Measurements from ENCODE around the gene NUDT4.
"Not testable (repeated sequence)": the region's sequence is repeated elsewhere in the genome, so short reads cannot be mapped to it uniquely, and the experiment has no call there.

NUDT4 gene

DNA sequence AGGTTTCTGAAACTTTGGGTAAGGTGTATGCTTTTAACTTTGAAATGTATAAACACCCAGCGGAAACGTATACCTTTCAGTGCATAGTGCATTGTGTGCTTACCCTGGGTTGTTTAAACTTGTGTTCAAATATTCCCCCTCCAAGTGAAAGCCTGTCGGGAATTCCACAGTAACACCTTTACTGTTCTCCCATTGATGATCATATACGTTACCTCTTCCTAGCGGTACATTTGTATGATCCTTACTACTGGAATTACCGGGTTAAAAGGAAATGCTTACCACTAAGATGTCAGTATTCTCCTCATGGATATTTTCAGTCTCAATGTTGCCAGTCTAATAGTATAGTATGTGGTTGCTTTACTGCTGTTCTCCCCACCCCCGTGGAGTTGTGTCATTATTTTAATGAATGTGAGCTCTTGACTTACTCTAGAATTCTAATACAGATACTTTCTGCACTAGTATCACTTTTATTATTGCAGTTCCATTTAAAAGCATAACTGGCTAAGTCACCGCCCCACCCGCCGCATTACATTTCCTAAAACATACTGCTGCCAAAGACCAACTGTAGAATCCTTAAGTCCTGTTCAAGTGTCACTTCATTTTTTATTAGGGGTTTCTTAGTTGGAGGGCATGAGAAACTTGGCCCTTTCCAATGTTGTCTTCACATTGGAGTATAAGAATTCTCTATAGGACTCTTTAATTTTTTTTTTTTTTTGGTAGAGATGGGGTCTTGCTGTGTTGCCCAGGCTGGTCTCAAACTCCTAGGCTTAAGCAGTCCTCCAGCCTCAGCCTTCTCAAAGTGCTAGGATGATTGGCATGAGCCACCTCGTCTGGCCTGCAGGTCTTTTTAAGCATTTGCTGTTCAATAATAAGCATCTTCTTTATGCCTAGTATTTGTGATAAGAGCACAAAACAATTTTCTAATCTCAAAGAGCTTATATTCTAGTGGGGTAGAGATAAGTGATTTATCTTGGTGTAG, 24.9 kb downstream of the NUDT4 start:
- DNase-seq: no peak

DNA sequence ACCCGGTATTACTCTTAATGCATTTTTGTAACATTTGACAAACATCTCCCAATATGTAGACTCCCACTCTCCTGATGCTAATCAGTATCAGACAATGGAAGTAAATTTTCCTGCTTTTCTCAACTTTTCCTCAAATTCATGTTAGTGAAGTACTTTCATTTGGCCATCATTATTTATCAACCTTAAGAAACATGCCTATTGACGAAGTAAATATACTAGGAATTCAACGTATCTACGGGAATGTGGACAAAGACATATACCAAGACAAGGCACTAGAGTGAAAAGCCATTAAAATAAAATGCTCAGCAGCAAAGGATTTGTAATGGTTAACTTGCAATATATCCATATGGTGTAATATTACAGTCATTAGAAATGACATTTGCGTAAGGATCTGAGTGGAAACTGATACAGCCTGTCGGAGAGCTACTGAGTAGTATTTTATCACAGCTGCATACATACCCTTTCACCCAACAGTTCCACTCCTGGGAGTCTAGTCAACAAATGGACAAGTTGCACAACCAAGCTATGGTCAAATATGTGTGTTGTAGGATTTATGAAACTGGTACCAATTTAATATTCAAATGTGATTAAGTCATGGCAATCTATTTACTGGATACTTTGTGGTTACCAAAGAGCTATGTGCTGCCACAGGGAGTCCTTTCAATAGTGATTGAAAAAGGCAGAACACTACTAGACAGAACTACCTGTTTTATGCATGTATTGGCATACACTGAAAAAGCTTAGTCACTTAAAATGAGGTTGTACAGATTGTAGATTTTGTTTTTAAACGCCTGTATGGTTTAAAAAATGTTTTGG, 26.5 kb downstream of the NUDT4 start:
- DNase-seq: no peak

DNA sequence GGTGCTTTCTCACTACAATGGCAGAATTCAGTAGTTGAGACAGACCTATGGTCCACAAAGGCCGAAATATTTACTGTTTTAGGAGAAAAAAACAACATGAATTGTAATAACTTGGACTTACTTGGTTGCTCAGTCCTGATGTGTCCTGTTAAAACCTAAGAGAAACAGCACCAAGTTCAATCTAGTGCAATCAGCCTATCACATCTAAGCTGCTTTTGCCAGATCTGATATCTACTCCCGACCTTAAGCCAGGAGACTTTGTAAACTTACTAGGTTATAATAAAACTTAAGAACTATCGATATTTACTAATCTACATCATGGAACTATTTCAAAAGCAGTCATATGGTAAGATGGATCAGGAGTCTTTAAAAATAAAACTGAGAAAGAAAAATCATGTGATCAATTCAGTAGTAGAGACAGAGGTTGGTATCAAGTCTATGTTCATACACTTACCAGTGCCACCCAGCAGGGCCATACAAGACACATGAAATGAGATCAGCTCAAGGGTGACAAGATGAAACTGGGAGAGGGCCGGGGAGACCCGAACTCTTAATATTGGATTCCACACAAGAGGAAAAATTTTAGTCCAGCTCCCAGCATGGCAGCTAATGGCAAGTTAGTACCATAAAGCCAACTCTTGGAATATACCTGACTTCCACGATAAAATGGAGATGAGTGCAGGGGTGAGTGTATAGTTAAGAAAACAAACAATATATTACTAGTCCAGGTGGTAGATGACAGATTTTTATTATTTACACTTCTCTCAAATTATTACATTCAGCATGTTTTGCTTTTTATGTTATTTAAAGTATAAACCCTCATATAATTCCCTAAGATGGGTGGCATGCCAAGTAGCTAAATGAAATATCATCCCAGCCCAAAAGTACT, 27.5 kb downstream of the NUDT4 start:
- DNase-seq: no peak

DNA sequence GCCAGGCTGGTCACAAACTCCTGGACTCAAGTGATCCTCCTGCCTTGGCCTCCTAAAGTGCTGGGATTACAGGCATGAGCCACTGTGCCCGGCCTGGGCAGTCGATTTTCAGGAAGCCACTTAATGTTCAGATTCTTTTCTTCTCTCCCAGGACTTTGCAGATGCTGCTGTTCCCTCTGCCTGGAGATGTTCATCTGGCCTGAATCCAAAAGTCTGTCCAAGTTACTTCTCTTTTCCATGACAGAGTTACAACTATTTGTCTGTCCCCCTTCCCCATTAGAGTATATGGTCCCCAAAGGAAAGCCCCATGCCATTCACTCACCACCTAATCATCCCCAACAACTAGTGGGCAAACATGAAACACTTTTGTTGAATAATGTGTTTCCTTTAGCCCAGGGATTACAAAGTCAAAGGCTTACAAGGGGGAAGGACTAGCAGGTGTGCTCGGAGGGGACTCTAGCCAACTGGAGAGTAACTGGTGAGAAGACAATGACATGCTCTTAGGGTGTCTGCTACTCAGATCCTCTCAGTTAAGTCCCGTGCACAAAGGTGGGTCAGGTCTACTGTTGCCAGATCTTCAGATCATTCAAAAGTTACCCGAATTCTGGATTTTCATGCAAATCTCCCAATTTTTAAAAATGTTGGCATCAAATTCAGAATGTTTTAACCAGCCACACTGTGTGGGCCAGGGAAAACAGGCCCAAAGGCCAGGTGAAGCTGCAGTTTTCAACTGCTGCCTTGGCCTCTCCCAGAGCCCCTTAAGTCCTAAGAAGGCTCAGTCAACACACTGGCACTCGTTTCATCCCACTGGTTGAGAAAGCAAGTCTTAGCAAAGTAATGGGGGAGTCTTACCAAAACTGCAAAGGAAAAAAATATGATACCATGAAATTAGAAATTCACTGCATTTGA, 29.6 kb downstream of the NUDT4 start:
- no peak for DNase-seq

DNA sequence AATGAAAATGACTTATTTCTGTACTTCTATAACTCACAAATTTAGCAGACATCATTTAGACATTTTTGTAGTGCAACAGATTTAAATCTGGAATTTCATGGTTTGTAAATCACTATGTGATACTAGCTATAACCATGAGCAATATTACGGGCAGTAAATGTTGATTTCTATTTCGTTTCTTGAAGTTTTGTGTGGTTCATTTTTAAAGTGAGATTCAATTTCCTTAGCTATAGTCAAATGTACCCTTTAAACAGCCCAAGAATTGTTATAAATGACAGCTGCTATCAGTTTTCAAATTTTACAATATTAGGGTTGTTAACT, 30.2 kb downstream of the NUDT4 start:
- DNase-seq: no peak

DNA sequence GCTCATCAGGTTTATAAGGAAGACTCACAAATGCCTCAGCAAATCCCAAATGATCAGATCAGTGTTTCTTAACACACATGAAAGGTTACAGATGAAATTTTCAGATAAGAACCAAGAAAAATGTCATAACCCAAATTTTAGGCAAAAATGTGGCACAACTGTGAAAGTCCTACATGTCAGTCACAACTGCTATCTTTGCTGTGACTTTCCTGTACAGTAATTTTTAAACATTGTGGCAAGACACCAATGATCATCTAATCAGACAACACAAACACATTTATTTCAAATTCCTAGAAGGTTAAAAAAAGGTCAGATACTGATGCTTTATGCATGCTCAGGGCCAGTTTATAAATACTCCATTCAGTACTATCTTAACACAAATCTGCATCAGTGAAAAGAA, 31.1 kb downstream of the NUDT4 start:
- no peak for DNase-seq

DNA sequence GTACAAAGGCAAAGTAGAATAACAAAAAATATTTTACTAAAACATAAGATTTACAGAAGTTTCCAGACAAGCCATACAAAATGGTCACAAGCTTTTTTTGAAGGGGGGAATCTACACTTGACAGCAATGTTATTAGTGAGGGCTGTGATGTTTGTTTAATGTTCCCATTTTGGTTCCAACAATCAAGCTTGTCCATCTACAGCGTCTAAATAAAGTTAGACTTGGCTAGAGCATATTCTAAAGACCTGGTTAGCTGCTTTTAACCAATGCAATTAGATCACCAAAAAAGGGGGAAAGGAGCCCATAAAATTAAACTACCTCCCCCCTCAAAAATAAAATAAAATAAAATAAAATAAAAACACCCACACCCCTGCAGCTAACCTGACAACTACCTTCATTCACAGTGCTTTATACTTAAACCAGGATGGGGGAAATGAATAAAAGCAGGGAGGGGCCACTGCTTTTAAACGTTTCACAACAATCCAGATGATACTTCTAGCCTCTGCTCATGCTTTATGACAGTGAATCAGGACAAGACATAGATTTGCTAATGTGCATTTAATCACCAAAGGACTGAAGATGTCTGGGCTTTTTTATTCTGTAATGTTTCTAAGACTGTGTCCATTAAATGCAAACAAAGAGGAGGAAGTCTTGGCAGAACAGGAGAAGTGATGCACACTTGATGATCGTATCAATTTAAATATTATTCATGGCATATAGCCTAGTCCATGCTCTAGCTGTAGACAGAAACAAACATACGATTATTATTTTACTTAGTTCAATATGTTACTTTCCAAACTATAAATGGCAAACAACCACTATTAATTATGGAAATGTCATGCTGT, 31.8 kb downstream of the NUDT4 start:
- not testable (repeated sequence) for DNase-seq

DNA sequence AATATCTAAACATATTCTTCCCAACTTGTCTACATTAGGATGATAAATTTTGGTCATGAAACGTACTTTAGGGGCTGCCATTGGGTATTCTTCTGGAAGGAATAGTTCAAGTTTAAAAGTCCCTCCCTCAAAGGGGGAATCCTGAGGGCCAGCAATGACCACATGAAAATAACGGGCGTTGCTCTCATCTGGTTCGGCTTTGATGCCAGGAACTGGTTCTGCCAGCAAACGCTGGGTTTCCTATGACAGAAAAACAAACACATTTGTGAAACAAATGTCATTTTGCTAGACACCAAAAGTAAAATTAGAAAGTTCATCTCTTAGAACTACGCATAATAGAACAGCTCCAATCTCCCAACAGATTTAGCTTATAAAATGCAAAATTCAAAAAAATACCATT, 33.3 kb downstream of the NUDT4 start:
- DNase-seq: not testable (repeated sequence)

DNA sequence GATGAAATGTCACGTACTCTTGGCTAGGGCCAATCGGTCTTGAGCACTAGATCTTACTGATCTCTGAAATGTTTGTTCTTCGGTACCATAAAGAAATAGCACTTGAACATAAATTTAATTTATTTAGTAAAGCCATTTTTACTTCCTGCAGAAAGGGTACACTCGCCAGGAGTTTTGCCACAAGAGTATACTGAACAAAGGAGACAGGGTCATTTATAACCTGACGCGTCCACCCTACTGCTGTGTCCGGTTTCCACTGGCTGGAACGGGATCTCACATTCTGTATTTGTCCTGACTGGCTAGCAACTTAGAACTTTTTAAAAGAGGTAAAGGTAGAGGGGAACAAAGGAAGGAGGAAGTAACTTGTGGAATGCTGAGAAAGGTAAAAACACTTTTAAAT, 34.7 kb downstream of the NUDT4 start:
- not testable (repeated sequence) for DNase-seq

DNA sequence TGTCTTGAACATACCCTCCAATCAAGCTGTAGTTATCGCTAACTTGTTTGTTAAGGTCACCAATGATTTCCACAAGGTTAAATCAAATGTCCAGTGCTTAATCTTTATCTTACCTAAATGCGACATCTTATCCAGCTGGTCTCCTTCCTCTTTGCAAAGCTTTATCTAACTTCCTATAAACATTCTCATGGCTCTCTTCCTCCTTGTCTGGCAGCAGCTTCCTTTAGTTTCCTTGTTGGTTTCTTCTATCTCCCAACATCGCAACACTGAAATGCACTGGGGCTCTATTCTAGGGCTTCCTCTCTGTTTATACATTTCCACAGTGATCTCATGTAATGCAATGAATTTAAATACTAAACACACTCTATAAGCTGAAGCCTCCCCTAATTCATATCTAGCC, 35.3 kb downstream of the NUDT4 start:
- DNase-seq: no peak

DNA sequence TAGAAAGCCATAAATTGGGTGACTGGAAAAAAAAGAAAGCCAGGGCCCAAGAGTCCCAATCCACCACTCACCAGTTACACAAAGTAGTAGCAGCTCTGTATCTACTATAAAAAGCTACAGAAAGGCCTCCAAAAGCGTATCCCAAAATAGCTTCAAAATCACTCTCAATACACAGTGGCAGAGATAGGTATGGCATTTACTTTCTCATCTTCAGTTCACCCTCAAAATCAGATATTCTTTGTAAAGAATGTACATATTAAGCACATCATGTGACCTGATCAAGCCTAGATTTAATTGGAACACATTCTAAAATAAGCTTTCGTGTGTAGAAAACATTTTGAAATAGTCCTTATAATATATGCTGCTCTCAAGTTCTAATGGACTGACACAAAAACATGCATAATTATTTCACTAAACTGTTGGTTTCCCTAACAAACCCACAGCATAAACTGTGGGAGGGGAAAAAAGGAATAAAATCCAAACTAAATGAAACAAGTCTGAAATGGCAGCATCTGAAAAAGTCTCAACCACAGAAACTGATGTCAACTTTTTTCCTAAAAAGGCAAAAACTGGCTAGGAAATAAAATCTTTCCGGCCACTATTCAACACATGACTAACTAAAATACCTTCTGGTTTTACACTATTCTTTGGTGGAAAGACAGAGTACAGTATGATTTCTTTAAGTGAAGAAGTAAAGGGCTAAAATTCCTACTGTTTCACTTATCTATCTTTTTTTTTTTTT, 38.2 kb downstream of the NUDT4 start:
- DNase-seq: no peak

DNA sequence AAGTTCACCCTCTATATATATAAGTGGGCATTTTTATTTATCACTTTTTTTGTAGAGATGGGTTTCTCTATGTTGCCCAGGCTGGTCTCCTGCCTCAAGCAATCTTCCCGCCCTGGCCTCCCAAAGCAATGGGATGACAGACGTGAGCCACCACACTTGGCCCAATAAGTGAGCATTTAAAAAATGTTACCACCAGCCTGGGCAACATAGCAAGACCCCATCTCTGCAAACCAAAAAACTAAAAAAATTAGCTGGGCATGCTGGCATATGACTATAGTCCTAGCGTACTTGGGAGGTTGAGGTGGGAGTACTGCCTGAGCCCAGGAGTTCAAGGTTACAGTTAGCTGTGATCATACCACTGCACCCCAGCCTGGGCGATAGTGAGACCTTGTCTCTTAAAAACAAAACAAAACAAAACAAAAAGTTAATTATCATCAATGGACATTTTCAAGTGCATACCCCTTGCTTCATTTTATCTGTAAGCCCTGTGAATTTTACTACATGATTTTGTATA, 40.3 kb downstream of the NUDT4 start:
- no peak for DNase-seq

DNA sequence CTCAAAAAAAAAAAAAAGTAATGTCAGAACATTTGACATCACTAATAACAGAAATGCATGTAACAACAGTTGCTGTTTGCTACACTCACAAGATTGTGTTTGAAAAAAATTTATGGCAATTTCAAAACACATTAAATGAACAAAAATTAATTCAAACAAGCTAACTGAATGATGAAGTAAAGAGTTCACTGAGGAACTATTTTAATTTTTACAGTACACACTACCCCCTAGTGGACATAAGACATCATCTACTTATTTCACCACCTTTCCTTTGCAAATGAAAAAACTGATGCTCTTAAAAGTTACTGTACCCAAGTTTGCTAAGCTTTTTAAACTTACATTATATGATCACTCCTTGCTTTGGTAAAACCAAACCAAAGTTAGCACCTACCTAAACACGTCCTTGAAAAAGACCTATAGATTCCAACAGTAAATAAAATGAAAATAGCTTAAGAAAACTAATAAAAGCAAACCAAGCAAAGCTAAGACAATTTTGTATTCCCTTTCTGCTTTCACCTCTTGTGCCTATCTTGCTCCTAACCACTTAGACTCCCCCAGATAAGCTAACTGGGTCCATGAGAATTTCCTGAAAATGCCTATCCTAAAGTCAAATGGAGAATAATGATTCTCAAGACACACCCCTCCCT, 41.8 kb downstream of the NUDT4 start:
- DNase-seq: peak; percentile 64

DNA sequence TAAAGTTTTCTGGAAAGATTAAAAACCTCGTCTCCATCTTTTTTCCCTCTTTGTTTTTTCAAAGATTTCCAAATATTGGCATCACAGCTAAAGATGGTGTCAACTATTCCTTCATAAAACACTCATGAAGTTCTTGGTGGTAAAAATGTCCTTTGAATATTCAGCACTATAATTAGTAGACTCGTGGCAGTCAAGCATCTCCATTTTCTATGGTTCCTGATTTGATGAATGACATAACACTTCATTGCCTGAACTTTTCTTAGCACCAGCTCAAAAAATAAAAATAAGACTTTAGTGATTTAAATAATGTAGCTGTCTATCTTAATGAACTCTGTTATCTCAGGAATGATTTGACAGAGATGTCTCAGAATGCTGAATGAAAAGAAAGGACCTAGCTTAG, 44.3 kb downstream of the NUDT4 start:
- DNase-seq: no peak

DNA sequence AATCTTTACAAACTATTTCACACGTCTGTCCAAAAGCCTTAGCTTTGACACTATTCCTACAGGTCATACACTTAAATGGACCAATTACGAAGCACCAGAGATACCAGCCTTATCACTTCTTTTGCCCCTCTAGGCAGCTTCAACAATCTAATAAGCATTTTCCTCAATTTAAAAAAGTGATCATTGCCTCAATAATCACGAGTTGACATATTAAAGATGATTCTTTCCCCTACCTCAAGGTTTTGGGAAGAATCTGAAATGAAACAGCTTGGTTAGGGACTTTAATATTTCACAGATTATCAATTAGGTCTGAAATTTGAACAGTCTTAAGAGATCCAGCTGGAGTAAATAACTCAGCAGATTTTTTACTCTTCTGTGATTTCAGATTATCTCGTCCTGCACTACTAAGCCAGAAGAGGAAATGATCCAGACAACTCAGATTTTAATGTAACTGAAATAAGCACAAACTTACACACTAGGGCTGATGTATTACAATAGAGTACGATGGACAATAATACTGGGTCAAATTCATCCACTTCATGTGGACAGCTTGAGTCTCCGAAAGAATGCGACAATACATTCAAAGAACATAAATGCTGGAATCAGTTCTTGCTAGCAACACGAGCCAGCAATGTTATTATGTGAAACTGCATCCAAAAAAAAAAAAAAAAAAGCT, 48.1 kb downstream of the NUDT4 start:
- no peak for DNase-seq

DNA sequence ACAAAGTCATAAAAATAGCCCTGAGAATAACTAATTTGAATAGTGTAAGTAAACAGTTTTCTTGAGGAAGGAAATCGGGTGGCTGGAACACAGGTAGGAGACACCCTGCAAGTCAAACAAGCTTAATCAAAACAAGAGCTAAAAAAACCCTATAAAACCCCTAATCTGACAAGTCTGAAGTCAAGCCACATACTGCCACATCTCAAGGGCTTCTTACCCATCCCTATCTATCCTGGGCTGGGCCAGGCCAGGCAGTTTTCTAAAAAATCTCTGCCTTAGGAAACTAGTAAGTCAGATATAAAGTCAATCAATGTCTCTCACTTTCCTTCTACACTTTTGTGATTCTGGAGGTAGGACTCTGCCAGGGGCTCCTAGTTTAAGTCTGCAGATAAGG, 48.7 kb downstream of the NUDT4 start:
- DNase-seq: peak; percentile 17

DNA sequence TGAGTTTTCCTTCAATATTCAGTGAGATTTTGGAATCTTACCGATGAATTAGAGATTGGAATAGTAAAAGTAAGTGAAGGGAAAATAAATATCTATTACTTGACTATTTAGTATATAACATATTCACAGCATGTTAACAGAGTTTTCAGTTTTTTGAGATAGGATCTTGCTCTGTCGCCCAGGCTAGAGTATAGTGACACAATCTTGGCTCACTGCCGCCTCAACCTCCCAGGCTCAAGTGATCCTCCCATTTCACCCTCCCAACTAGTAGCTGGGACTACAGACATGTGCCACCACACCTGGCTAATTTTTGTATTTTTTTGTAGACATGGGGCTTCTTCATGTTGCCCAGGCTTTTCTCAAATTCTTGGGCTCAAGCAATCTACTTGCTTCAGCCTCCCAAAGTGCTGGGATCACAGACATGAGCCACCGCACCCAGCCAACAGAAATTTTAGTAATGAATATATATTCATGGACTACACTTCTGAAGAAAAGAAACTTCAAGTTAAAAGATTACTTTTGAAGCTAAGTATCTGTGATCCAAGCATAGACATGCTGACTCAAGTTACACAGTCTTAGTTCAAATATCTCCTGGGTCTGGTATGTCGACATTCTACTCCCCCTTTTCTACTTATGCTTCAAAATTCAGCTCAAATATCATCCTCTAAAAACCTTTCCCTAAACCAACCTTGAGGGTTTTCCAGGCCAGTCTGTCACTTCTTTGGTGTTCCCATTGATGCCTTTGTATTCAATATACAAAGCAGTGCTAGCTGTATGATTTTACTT, 50.2 kb downstream of the NUDT4 start:
- no peak for DNase-seq

DNA sequence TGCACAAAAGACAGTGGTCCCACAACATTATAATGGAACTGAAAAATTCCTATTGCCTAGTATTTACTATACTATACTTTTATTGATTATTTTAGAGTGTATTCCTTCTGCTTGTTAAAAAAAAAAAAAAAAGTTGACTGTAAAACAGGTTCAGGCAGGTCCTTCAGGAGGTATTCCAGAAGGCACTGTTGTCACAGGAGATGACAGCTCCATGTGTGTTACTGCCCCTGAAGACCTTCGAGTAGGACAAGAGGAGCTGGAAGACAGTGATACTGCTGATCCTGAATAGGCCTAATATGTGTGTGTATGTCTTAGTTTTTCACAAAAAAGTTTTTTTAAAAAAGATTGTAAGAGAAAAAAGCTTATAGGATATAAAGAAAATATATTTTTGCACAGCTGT, 51.7 kb downstream of the NUDT4 start:
- DNase-seq: no peak

All from CD4-positive, alpha-beta T cell treated with Interleukin-4 for 4 hours (primary cell).